Measurements from ENCODE around the gene DHX16. TPM values are rescaled to one million over a fixed set of nuclear protein-coding genes. Genes with fewer than 3 reads are reported as not detected.

The DHX16 gene
- total RNA-seq, 1 experiment from 2014 or later, result 32.2 TPM

GRCh38 chr6:30615958-30616810, 56.6 kb downstream of the DHX16 start (continued):
- TF ChIP-seq ZNF512 (CRISPR knock-in tag; IDR thresholded peaks at IDR 0.05; ENCODE audit: borderline replicate concordance) (no peak), SP1 (CRISPR knock-in tag; conservative IDR thresholded peaks at IDR 0.05) (no peak), SMAD3 (CRISPR knock-in tag; IDR thresholded peaks at IDR 0.05; ENCODE audit: borderline replicate concordance) (no peak), NR3C1 (CRISPR knock-in tag; conservative IDR thresholded peaks at IDR 0.05; ENCODE audit: low read depth) (no peak), MLX (CRISPR knock-in tag; IDR thresholded peaks at IDR 0.05) (0 out of 2 replicates have a peak, but pooled peaks have one; percentile 42), ZNF219 (CRISPR knock-in tag; IDR thresholded peaks at IDR 0.05; ENCODE audit: borderline replicate concordance) (no peak), MAX (CRISPR knock-in tag; IDR thresholded peaks at IDR 0.05) (no peak), MYBL2 (CRISPR knock-in tag; IDR thresholded peaks at IDR 0.05) (no peak), AR (CRISPR knock-in tag; IDR thresholded peaks at IDR 0.05) (peak; percentile 4; the same call in 1 of the 2 replicates), ATF6 (CRISPR knock-in tag; IDR thresholded peaks at IDR 0.05) (no peak), KAT7 (CRISPR knock-in tag; IDR thresholded peaks at IDR 0.05; ENCODE audit: borderline replicate concordance) (0 out of 2 replicates have a peak, but pooled peaks have one; percentile 8), NFATC4 (CRISPR knock-in tag; IDR thresholded peaks at IDR 0.05) (peak; percentile 75; the same call in 1 of the 2 replicates), ZNF425 (CRISPR knock-in tag; conservative IDR thresholded peaks at IDR 0.05) (peak; percentile 10; the same call in 1 of the 2 replicates), PRRX2 (CRISPR knock-in tag; IDR thresholded peaks at IDR 0.05) (peak; percentile 10; the same call in 1 of the 2 replicates), ZNF423 (CRISPR knock-in tag; IDR thresholded peaks at IDR 0.05) (no peak), USF2 (CRISPR knock-in tag; IDR thresholded peaks at IDR 0.05) (no peak), EMX1 (CRISPR knock-in tag; IDR thresholded peaks at IDR 0.05) (no peak), MXD4 (CRISPR knock-in tag; IDR thresholded peaks at IDR 0.05; ENCODE audit: borderline replicate concordance) (no peak), CREB1 (CRISPR knock-in tag; IDR thresholded peaks at IDR 0.05) (no peak), ARID4B (CRISPR knock-in tag; IDR thresholded peaks at IDR 0.05; ENCODE audit: borderline replicate concordance) (0 out of 2 replicates have a peak, but pooled peaks have one; percentile 26), E2F1 (CRISPR knock-in tag; IDR thresholded peaks at IDR 0.05) (no peak)
